ENCODE data around the gene FRAS1.
"Not testable (repeated sequence)": the region's sequence is repeated elsewhere in the genome, so short reads cannot be mapped to it uniquely, and the experiment has no call there.

Gene FRAS1

DNA sequence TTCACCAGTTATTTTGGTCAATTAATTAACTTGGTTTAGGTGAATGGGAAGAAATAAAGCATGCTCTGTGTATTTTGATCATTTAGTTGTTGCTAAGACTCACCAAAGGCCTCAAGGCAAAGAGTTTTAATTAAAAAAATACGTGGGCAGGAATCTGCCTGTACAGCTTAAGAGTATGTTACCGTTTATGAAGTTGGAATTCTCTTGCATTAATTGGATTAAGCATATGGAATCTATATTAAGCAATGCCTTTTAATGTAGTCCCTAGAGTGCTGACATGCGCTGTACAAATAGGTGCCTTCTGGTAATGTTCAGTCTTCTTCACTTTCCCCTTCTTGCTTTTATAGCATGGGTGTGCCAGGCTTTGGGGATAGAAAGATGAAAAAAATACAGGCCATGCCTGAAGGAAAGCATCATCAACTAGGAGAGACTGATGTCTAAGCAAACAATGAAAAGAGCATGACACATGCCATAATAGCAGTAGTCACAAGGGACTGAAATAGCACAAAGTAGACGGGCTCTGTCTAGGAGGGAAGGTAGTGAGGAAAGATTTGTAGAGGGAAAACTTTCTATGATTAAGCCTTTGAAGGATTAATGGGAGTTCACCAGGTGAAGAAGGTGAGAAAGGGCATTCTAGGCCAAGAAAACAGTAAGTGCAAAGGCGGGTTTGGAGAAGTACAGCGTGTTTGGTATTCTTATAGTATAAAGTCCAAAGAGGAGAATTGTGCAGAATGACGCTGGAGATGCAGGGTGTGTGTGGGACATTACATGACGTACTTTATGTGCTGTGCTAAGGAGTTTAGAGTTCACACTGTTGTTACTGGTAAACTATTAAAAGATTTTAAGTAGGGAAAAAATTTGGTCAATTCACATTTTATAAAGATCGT is 268.4 kb downstream of the FRAS1 start:
- no peak for DNase-seq (ENCODE audit: low read depth)

DNA sequence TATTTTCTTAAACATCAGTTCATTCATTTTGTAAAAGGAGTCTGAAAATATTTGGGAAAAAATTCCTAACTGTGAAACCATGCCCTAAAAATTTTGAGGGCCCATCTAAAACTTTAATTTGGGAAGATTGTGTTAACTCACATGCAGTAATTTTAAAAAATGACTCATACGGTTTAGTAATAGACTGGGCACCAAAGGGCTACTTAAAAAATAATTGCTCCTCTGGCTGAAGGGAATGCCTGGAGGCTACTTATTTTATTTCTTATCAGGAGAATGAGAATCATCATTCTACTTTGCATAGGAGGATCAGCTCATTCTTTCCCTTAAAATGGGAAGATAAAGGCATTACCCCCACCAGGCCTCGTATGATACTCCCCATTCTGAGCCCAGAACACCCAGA is 271.5 kb downstream of the FRAS1 start:
- DNase-seq (ENCODE audit: low read depth): not testable (repeated sequence)

DNA sequence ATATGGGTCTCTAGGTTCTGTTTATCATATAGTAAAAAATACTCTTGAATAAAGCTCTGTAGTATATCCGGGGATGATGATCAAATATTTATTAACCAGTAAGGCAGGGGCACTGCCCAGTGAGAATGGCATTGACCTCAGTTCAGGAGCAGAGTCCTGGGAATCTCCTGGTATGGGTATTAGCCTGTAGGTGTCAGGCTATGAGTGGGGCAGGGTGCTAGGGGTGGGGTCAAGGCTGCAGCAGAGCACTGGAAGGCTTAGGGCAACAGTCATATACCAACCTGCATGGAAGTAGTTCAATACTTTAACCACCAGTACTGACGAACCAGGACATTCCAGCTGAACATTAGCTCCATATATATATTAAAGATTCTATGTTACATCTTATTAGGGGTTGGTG is 274.1 kb downstream of the FRAS1 start:
- DNase-seq (ENCODE audit: low read depth): no peak

DNA sequence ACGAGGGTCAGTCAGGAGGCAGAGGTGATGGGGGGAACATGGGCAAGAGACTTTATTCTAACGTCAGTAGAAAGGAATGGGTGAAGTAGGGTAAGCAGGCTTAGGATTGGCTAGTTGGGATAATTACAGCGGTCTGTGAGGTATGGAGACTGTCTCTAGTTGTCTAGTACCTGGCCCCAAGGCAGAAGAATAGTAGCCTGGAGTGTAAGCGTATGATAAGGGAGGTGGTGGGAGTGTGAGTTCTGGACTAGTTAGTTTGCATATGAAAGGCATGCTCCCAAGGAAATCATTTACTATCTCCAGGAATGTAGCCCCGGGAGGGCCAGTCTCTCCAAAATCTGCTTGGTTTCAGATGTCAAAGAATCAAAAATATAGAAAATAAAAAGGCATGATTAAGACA is 274.8 kb downstream of the FRAS1 start:
- DNase-seq (ENCODE audit: low read depth): no peak

DNA sequence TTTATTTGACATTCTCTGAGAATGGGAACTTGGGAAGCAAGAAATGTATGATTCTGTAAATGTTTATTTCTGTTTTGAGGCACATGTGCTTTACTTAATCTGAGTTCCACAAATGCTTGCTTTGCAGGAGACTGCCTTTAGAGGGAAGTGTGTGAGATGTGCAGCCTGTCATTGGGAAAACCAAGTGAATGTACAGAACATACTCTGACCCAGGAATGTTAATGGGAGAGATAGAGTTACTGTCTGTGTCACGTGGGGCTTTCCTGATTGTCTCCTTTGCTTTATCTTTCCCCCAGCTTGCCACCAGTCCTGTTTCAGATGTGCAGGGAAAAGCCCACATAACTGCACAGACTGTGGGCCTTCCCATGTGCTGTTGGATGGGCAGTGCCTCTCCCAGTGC is 275.9 kb downstream of the FRAS1 start:
- no peak for DNase-seq (ENCODE audit: low read depth)

DNA sequence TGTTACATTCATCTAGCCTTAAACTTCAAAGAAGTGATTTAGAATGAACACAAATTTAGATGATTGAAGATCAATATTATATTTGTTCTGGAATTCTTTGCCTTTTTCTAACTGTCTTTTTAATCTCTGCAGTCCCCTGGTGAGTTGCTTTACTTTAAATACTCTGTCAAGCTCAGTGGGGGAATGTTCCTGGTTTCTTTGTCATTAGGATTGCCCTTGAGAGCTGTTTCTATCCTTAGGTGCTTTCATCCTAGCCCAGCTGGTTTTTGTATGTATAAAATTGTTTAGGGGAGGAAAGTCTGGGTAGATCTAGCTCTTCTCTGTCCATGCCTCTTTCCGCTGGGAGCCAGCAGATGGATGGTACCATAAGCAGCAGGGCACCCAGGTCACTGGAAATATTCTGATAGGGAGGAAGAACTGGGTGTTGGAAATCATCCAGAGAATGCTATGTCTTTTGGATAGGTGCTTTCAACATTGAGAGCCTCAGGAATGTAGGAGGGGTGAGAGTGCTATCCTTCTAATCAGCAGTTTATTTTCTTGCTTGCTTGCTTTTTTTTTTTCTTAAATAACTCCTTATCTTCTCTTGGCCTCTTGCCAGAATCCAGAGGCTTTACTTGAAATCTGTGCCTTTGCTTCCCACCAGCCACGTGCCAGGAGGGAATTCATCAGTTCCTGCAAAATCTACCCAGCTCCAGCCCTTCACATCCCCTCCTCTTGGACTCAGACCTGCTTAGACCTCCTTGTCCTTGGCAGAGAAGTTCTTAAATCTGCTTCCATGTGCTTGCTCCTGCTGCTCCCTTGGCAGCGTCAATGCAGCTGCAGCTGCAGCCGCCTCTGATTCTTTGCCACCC is 279.2 kb downstream of the FRAS1 start:
- no peak for DNase-seq (ENCODE audit: low read depth)

DNA sequence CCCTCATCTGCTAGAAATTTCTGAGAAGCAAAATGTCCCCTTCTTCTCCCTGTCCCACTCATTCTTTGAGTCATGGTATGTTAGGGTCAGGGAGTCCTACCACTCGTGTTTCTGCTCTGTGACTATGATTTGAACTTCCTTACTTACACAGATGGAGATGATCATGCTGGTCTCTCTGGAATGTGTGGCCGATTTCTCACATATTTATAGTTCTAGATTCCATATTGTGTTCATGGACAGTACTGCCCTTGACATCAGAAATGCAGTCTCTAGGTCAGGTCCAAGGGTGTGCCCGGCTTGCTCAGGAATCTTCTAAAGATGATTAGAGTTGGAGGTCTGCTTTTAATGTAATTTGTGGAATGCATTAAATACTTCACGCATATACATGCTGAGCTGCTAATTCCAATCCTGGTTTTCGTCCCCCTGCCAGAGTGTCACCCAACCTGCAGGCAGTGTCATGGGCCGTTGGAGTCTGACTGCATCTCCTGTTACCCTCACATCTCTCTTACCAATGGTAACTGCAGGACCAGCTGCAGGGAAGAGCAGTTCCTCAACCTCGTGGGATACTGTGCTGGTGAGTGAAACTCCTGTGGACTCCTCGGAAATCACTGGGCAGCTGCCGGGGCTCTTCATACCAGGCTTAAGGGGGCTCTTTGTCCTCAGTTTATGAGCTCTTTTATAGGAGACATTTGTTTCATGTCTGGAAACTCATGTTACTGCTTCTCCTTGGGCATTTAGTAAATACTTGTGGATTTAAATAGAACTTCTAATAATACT is 280.3 kb downstream of the FRAS1 start:
- no peak for DNase-seq (ENCODE audit: low read depth)

DNA sequence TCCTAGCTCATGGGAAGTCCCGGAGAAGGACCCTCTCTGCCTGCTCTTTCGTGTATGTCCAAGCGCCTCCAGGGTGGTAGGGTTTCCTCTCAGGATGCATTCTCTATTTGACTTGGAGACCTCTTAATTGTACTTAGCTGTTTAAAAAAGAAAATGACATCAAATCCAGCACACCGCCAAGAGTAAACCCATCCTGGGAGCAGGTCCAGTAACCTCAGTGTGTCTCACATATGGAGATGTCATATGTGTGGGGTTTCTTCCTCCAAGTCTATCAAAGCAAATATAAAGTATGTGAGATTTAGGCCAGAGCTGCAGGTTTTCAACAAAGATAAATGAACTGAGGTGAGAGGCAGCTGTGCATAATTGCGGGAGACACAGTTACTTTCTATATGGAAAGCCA is 285.0 kb downstream of the FRAS1 start:
- no peak for DNase-seq (ENCODE audit: low read depth)

DNA sequence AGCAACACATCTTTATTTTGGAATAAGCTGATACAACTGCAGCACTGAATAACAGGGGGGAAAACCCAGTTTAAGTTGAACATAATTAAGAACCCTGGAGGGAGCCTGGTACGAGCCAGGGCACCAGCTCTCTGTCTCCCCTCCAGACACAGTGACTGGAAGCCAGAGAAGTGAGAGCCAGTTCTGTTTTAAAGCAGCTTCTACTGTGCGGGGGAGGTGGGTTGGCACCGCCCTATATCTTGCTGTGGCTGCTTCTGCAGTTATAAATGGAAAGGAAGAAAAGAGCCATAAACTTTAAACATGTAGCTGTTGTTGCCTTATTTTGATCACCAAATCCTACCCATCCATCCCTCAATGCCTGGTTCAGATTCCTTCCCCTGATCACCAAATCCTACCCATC is 286.6 kb downstream of the FRAS1 start:
- no peak for DNase-seq (ENCODE audit: low read depth)

DNA sequence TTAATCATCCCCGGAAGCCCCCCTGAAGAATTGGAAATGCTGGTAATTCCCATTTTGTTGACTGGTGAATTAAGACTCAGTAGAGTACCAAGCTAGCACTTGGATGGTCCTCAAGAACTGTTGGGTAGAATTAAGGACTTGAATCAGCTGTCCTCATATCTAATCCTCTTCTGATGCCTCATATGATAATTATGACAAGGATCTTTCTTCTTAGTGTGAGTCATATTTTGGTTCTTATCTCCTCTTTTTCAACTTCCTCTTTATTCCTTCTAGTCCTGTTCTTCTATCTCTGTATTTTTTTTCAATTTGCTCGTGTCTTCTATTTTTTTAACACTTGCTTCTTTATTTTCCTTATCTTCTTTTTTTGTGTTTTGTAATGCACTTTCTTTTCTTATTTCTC is 288.1 kb downstream of the FRAS1 start:
- DNase-seq (ENCODE audit: low read depth): no peak

DNA sequence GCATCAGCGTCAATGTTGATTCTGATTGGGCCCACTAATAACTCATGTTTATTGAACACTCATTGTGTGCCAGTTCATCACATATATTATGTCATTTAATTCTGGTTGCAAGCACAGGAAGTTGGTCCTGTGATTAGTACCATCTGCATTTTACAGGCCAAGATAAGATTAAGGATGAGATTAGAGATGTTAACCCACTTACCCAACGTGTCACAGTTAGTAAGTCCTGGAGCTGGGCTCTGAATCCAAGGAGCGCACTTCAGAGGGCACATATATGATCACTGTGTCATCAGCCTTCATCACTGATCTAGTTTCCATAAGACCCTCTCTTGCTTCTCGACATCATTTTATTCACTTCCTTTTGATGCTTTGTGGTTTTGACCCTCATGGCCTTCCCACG is 289.1 kb downstream of the FRAS1 start:
- DNase-seq (ENCODE audit: low read depth): no peak

DNA sequence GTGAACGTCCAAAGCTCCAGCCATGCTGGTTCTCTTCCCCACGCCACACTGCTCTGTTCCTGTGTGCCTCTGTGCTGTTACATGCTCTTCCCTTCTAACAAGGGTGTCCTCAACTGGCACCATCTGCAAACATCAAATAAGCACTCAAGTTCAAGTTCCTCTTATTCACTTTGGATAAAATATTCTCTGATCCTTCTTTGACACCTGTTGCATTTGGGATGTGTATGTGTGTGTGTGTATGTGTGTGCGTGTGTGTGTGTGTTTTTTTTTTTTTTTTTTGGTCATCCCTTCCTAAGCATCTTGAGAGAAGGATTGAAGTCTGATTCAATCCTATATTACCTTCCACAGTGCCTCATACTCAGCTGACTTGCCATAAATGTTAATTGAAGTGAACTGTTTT is 290.4 kb downstream of the FRAS1 start:
- no peak for DNase-seq (ENCODE audit: low read depth)

DNA sequence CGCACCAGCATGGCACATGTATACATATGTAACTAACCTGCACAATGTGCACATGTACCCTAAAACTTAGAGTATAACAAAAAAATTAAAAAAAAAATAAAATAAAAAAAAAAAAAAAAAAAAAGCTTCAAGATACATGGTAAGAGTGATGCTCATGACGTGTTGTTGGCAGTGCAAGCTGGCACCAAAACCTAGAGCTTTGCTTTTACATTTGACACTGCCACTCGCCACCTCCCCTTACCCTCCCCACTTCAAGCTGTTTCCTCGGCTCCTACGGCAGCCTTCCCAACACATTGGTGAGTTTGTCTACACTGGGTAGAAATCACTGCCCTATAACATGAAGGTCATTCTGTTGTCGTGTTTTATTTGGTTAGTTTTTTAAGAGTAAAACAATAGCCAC is 296.8 kb downstream of the FRAS1 start:
- no peak for DNase-seq (ENCODE audit: low read depth)

DNA sequence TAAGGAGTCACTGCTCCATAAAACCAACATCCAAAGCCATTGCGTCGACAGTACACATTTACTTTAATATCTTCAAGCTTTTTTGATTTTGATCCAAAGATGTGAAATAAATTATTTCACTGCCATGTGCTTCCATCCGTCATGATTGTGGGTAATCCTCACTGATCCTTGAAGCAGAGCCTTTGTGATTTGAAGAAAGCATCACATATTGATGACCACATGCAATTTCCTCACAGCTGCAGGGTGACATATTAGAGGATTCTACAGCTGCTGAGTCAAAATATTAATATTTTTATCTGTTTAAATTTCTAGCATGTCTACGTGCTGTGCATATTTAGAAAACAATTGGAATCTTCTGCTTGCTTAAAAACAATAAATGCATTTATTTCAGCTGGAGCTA is 297.7 kb downstream of the FRAS1 start:
- DNase-seq (ENCODE audit: low read depth): no peak

DNA sequence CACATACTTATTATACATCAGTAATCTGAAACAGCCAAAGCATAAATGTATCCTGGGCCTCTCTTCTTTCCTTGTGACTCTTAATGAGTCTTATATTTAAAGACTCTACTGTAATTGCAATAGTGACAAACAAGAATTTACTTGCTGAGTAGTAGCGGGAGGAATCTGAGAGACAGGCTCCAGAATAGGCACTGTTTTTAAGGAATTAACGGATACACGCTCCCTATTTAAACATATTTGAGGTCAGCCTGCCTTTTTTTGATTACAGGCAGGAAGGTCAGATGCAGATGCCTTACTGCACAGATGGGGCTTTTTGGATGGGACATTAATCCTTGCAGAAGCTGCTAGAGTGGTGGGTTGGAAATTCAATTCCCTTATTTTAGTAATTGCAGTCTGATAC is 298.2 kb downstream of the FRAS1 start:
- DNase-seq (ENCODE audit: low read depth): no peak

DNA sequence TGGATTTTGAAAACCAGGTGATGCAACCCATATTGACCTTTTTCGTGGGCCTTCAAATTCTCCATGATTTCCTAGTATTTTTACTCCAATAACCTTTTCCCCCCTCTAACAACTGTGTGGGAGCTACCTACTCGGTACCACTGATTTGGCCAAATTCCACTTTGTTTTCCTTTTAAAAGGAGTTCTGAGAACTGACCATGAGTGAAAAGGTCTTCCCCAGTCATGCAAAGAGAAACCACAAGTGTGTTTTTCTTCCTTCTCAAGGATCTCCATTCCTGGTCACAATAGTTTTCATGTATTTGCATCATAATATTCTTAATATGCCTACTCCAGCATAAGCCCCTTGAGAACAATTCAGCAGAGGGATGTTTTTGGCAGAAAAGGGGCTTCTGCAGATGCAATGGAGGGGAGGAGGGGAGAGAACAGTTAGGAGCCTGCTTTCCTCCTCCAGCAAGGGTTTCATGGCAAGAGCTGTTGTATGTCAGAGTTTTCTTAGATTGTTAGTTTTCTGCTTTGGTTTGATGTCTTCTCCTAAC is 299.2 kb downstream of the FRAS1 start:
- no peak for DNase-seq (ENCODE audit: low read depth)

DNA sequence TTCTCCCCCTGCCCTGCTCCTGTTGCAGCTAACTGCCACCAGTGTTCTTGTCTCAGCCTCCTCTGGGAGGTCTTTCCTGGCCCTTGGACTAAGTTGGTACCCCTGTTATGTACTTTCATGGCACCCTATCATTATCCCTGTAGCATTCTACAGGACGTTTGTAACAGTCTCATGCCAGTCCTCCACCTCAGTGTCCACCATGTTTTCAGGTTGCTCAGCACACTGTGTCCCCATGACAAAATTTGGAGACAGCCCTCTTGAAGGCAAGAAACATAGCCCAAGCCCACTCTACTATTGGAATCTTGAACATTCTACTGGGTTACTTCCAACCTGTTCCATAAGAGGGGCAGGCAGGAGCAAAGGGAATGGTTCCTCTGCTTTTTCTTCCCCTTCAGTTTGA is 300.0 kb downstream of the FRAS1 start:
- DNase-seq (ENCODE audit: low read depth): no peak

DNA sequence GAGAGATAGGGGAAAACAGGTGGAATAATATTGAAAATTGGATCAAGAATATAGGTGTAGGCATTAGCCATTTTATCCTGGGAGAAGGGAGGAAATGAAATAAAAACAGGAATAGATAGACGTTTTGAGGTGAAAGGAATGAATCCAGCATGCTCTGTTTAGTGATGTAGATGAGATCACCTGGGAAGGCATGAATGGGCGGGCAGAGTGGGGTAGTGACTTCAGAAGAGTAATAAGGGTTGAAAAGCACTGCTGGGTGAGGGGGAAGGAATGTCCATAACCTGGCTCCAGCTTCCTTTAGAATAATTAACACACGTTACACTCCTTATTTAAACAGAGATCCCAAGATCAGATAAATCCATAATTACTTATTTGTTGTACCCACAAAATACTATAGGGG is 303.3 kb downstream of the FRAS1 start:
- DNase-seq (ENCODE audit: low read depth): no peak

DNA sequence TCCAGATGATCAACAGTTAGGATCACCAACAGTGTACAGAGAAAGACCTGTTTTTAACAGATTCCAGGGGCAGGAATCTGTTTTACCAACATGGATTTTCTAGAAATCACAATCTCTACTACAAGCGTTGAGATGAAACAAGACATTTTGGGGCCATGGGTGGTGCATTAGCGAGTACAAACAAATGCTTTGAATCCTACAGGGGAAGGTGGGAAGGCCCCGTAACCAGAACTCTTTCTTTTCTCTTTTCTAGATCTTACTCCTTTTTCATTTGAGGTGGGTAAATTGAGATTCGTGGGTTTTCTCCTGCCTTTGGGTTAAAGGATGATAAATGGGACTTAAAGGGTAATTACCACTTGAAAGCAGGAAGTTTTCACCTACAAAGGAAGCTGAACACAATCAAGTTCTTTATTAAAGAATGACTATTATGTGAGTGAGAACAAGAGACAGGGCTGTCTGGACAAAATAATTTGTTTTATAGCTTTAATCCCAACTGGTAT is 304.5 kb downstream of the FRAS1 start:
- DNase-seq (ENCODE audit: low read depth): no peak

DNA sequence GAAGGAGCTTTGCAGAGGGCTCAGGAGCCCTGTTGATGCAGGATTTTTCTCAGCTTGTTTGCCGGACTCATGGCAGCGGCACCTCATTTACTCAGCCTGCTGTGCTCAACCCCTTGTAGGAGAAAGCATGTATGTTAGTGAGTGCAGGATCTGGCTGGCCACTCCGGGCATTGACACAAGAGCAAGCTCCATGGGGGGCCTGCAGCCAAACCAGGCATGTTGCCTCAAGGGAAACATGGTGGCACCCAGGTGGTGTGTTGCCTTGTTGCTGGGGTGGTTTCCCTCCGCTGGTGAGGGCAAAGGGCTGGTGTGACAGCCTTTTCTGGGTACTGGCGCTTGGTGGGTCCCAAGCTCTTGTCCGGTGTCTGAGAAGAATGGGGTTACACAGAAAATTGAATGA is 305.2 kb downstream of the FRAS1 start:
- no peak for DNase-seq (ENCODE audit: low read depth)

DNA sequence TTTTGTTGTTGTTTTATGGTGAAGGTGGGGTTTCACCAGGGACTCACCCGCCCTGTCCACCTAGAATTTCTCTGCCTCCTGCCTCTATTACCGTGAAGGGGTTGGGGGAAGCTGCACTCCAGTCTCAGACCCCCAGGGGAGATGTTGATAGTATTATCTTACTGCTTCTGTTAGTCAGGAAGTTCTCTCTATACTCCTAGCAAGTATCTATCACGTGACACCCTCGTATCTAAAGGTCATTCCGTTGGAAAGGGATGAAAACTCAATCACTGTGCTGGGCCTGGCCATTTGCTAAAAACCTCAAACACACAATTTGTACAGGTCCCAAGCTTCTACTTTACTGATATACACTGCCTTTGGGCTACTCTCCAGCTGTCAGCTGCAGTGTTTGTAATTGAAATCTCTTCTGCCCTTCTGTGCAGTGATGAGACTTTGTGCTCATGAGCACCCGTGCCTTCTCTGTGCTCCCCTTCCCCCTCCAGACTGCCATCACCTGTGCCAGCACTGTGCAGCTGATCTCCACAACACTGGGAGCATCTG is 306.0 kb downstream of the FRAS1 start:
- DNase-seq (ENCODE audit: low read depth): no peak

DNA sequence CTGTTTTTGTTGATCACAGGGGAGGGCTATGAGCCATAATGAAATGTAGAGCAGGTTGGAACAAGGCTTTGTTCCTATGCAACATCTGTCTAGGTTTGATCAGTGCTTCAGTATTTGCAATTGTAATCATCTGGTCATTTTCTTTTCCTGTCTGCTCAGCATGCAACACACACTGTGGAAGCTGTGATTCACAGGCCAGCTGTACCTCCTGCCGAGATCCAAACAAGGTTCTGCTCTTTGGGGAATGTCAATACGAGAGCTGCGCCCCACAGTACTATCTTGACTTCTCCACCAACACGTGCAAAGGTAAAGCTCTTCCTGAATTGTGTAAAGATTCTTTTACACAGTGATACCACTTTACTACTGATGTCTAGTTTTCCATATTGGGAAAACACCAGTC is 312.6 kb downstream of the FRAS1 start:
- no peak for DNase-seq (ENCODE audit: low read depth)
